ENCODE measurements around the gene HSPA9. TPM values are rescaled to one million over a fixed set of nuclear protein-coding genes. Genes with fewer than 3 reads are reported as not detected.

Gene HSPA9
- total and polyA plus RNA-seq, 10 of the 15 experiments (the other 5 are each of a cell fraction or from before 2014, with no cell fraction given) = 145 to 455 (median 343) TPM

DNA sequence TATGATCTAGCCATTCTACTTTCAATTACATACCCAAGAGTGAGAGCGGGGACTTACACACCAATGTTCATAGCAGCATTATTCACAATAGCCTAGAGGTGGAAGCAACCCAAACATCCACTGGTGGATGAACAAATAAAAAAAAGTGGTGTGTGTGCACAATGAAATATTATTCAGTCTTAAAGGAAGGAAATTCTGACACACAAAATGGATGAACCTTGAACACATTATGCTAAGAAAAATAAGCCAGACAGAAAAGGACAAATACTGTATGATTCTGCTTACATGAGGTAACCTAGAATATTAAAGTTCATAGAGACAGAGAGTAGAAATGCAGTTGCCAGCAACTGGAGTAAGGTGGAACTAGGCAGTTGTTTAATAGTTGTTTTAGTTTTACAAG, 54.2 kb downstream of the HSPA9 start (continued):
- TF ChIP-seq, protein P1, sequence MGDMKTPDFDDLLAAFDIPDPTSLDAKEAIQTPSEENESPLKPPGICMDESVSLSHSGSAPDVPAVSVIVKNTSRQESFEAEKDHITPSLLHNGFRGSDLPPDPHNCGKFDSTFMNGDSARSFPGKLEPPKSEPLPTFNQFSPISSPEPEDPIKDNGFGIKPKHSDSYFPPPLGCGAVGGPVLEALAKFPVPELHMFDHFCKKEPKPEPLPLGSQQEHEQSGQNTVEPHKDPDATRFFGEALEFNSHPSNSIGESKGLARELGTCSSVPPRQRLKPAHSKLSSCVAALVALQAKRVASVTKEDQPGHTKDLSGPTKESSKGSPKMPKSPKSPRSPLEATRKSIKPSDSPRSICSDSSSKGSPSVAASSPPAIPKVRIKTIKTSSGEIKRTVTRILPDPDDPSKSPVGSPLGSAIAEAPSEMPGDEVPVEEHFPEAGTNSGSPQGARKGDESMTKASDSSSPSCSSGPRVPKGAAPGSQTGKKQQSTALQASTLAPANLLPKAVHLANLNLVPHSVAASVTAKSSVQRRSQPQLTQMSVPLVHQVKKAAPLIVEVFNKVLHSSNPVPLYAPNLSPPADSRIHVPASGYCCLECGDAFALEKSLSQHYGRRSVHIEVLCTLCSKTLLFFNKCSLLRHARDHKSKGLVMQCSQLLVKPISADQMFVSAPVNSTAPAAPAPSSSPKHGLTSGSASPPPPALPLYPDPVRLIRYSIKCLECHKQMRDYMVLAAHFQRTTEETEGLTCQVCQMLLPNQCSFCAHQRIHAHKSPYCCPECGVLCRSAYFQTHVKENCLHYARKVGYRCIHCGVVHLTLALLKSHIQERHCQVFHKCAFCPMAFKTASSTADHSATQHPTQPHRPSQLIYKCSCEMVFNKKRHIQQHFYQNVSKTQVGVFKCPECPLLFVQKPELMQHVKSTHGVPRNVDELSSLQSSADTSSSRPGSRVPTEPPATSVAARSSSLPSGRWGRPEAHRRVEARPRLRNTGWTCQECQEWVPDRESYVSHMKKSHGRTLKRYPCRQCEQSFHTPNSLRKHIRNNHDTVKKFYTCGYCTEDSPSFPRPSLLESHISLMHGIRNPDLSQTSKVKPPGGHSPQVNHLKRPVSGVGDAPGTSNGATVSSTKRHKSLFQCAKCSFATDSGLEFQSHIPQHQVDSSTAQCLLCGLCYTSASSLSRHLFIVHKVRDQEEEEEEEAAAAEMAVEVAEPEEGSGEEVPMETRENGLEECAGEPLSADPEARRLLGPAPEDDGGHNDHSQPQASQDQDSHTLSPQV (IDR thresholded peaks at IDR 0.05) = no peak
- TF ChIP-seq TARDBP (IDR thresholded peaks at IDR 0.05; ENCODE audit: borderline replicate concordance) = no peak

GRCh38 chr5:138517437-138517836, 57.8 kb downstream of the HSPA9 start:
- WGBS (ENCODE audit: insufficient coverage, insufficient replicate concordance, low lambda C conversion rate, missing lambda C conversion rate) = 82% methylated on average over 4 of the region's 4 CpGs
- no peaks in the 10 kb centered on the region for H4K20me1 ChIP-seq (ENCODE audit: control insufficient read depth, insufficient read depth)
- TF ChIP-seq KLF5 (IDR thresholded peaks at IDR 0.05; ENCODE audit: partially characterized antibody) (no peak), BACH1 (IDR thresholded peaks at IDR 0.05; ENCODE audit: borderline replicate concordance) (no peak), HDAC2 (IDR thresholded peaks at IDR 0.05) (no peak), ASH2L (IDR thresholded peaks at IDR 0.05; ENCODE audit: borderline replicate concordance, low read depth) (no peak), NFYB (IDR thresholded peaks at IDR 0.05; ENCODE audit: insufficient read depth, low read depth, low read length) (no peak)
- DNase-seq (ENCODE audit: low read depth, low spot score) (no peak), ATAC-seq (no peak), FAIRE-seq (no peak)
- RAD21 ChIA-PET (ENCODE audit: unreplicated experiment) = no interaction called here
- no peak overlapping the region for H3K4me2 ChIP-seq (ENCODE audit: control insufficient read depth, insufficient read depth)
- no peak overlapping the region for H2AFZ ChIP-seq (ENCODE audit: control insufficient read depth, low read depth, low read length)
- peaks cover 20% of the 10 kb centered on the region for H3K79me2 ChIP-seq (ENCODE audit: control insufficient read depth, insufficient read depth, low read length)
- intact Hi-C loops (cut with micrococcal nuclease; ENCODE audit: unreplicated experiment) = no loop called here
- no peak overlapping the region for H3K27ac ChIP-seq (ENCODE audit: control insufficient read depth, insufficient read depth)
- no peaks in the 10 kb centered on the region for H3K27me3 ChIP-seq (replicated peaks in 1 of 2; ENCODE audit: control insufficient read depth in 2 of 2, insufficient read depth in 2 of 2, low read length in 1 of 2)
- SMC1A ChIA-PET (ENCODE audit: uncharacterized antibody, unreplicated experiment) = interaction anchor here (1.0 kb wide), 1 partner anchor 10 kb away, joined by 5 read pairs; no protein-coding TSS in a partner anchor
- no peak overlapping the region for H3K9ac ChIP-seq (ENCODE audit: control insufficient read depth, insufficient read depth, low read length)
- BruUV-seq (replicated peaks) = no TSS peak
- in situ Hi-C loops (cut with MboI) = loop anchor here (25.0 kb wide), 1 partner anchor 330 kb away; the partner anchor contains the start of genes BRD8 and KIF20A
- H3K4me1 ChIP-seq (ENCODE audit: control insufficient read depth, insufficient read depth, low read length) = no peaks in the 10 kb centered on the region
- CTCF ChIA-PET = interaction anchor here (0.7 kb wide), 1 partner anchor 26 kb away, joined by 4 read pairs; the partner anchor contains the start of gene ETF1
- no peak overlapping the region for H3K4me3 ChIP-seq
- H3K36me3 ChIP-seq (ENCODE audit: control insufficient read depth in 2 of 2, insufficient read depth in 2 of 2, low read length in 1 of 2) = peaks cover 12 to 27% of the 10 kb centered on the region in 2 experiments; a peak in 3 of 4 replicates
- POLR2A ChIA-PET = no interaction called here
- H3K9me3 ChIP-seq (replicated peaks; ENCODE audit: control insufficient read depth, insufficient read depth, low read length) = no peaks in the 10 kb centered on the region
